ENCODE measurements around the gene TRIM7.
"Not testable (repeated sequence)": the region's sequence is repeated elsewhere in the genome, so short reads cannot be mapped to it uniquely, and the experiment has no call there.

The TRIM7 gene

GRCh38 chr5:181156758-181157157 lies 48.2 kb downstream of the TRIM7 start:
- DNase-seq (ENCODE audit: low read depth in 2 of 3, low spot score in 2 of 3), result no peak

- no peak for DNase-seq (ENCODE audit: low read depth in 2 of 3, low spot score in 2 of 3)
Measured at GRCh38 chr5:181153814-181154213, 51.2 kb downstream of the TRIM7 start.

GRCh38 chr5:181152406-181152805 lies 52.6 kb downstream of the TRIM7 start:
- DNase-seq (ENCODE audit: low read depth in 2 of 3, low spot score in 2 of 3), result no peak

- no peak for DNase-seq (ENCODE audit: low read depth in 2 of 3, low spot score in 2 of 3)
Measured at GRCh38 chr5:181151146-181151545, 53.9 kb downstream of the TRIM7 start.

GRCh38 chr5:181149806-181150733 lies 54.9 kb downstream of the TRIM7 start:
- DNase-seq (ENCODE audit: low read depth in 2 of 3, low spot score in 2 of 3), result no peak

GRCh38 chr5:181149355-181149754 lies 55.6 kb downstream of the TRIM7 start:
- DNase-seq (ENCODE audit: low read depth in 2 of 3, low spot score in 2 of 3), result no peak

- not testable (repeated sequence) for DNase-seq (ENCODE audit: low read depth in 2 of 3, low spot score in 2 of 3)
Measured at GRCh38 chr5:181146927-181147636, 57.9 kb downstream of the TRIM7 start, which contains the start of gene OR2V2. OR2V2 (plus strand) TSS chr5:181147586; CDS start chr5:181154943, 7,357 bp downstream.

- DNase-seq (ENCODE audit: low read depth in 2 of 3, low spot score in 2 of 3), result no peak
Measured at GRCh38 chr5:181145133-181145532, 59.9 kb downstream of the TRIM7 start.

Data from activated CD8-positive, alpha-beta memory T cell treated with anti-CD3 and anti-CD28 coated beads for 48 hours (primary cell).